ENCODE data around the gene KCNJ16. TPM values are rescaled to one million over a fixed set of nuclear protein-coding genes. Genes with fewer than 3 reads are reported as not detected.

The KCNJ16 gene
- total RNA-seq, 1 donor from 2014 or later = not detected

GRCh38 chr17:70109497-70109896 lies 34.5 kb downstream of the KCNJ16 start:
- no peak for TF ChIP-seq POLR2AphosphoS5 (IDR thresholded peaks at IDR 0.05; ENCODE audit: insufficient read depth in 1 of 2, low read depth in 1 of 2)
- TF ChIP-seq, protein P1, sequence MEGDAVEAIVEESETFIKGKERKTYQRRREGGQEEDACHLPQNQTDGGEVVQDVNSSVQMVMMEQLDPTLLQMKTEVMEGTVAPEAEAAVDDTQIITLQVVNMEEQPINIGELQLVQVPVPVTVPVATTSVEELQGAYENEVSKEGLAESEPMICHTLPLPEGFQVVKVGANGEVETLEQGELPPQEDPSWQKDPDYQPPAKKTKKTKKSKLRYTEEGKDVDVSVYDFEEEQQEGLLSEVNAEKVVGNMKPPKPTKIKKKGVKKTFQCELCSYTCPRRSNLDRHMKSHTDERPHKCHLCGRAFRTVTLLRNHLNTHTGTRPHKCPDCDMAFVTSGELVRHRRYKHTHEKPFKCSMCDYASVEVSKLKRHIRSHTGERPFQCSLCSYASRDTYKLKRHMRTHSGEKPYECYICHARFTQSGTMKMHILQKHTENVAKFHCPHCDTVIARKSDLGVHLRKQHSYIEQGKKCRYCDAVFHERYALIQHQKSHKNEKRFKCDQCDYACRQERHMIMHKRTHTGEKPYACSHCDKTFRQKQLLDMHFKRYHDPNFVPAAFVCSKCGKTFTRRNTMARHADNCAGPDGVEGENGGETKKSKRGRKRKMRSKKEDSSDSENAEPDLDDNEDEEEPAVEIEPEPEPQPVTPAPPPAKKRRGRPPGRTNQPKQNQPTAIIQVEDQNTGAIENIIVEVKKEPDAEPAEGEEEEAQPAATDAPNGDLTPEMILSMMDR (IDR thresholded peaks at IDR 0.05) = no peak
- no peak for TF ChIP-seq POLR2A (IDR thresholded peaks at IDR 0.05)
- DNase-seq (ENCODE audit: extremely low spot score in 2 of 2) = no peak
- H3K27me3 ChIP-seq = no peaks in the 10 kb centered on the region
- peaks cover 8% of the 10 kb centered on the region for H3K4me1 ChIP-seq
- intact Hi-C loops (cut with DNase I) = no loop called here
- no peaks in the 10 kb centered on the region for H3K9me3 ChIP-seq
- H3K4me3 ChIP-seq = no peak overlapping the region
- no peaks in the 10 kb centered on the region for H3K36me3 ChIP-seq
- H3K27ac ChIP-seq = no peak overlapping the region

DNA sequence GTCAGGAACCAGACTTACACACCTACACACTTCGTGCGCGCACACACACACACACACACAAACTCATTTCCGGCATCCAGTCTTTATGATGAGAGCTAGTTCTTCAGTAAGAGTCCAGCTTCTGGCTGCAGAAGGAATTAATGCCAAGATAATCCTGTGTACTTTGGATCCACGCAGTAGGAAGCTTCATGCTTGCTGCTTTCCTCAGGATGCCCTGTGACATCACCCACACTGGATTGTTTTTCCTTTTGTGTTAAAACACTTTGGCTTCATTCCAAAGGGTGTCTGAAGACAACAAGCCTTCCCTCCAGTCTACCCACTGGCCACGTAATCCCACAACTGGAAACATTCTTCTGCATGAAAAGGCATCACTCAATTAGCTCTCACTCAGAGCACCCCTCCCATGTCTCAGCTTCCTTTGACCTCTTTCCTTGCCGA lies 35.4 kb downstream of the KCNJ16 start:
- DNase-seq (ENCODE audit: extremely low spot score in 2 of 2) = no peak
- Histone ChIP-seq H3K4me3 (no peak overlapping the region), H3K9me3 (no peaks in the 10 kb centered on the region), H3K27ac (no peak overlapping the region), H3K4me1 (peaks cover 8% of the 10 kb centered on the region), H3K36me3 (no peaks in the 10 kb centered on the region), H3K27me3 (no peaks in the 10 kb centered on the region)
- intact Hi-C loops (cut with DNase I) = no loop called here
- TF ChIP-seq POLR2AphosphoS5 (IDR thresholded peaks at IDR 0.05; ENCODE audit: insufficient read depth in 1 of 2, low read depth in 1 of 2) (no peak), POLR2A (IDR thresholded peaks at IDR 0.05) (no peak)
- TF ChIP-seq, protein P1 (IDR thresholded peaks at IDR 0.05) = no peak

DNA sequence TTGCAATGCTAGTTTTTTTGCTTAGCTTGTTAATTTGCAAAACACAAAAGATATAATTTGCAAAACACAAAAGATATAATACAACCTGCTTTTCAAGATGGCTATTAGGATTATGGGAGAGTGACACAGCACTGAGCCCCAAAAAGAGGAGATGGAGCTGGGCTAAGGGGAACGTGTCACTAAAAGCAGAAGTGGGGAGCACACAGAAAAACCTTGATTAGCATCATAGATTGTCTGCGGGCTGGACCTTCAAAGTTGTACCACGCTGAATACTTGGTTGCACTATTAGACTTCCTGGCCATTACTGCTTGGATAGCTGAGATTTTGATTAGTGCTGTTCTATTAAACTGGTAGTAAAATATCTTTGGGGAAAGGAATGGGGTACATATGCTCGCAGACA lies 36.2 kb downstream of the KCNJ16 start:
- Histone ChIP-seq H3K4me3 (no peak overlapping the region), H3K27ac (no peak overlapping the region), H3K4me1 (peaks cover 8% of the 10 kb centered on the region), H3K27me3 (no peaks in the 10 kb centered on the region), H3K36me3 (no peaks in the 10 kb centered on the region), H3K9me3 (no peaks in the 10 kb centered on the region)
- intact Hi-C loops (cut with DNase I) = no loop called here
- TF ChIP-seq POLR2A (IDR thresholded peaks at IDR 0.05) (no peak), POLR2AphosphoS5 (IDR thresholded peaks at IDR 0.05; ENCODE audit: insufficient read depth in 1 of 2, low read depth in 1 of 2) (no peak)
- TF ChIP-seq, protein P1 (IDR thresholded peaks at IDR 0.05) = no peak
- DNase-seq (ENCODE audit: extremely low spot score in 2 of 2) = no peak

- Histone ChIP-seq H3K27me3 (no peaks in the 10 kb centered on the region), H3K4me3 (no peak overlapping the region), H3K4me1 (no peaks in the 10 kb centered on the region), H3K36me3 (no peaks in the 10 kb centered on the region), H3K9me3 (no peaks in the 10 kb centered on the region), H3K27ac (no peak overlapping the region)
- TF ChIP-seq, protein P1 (IDR thresholded peaks at IDR 0.05) = no peak
- no peak for TF ChIP-seq POLR2A (IDR thresholded peaks at IDR 0.05)
- intact Hi-C loops (cut with DNase I) = no loop called here
- no peak for DNase-seq (ENCODE audit: extremely low spot score in 2 of 2)
These were observed 39.4 kb downstream of the KCNJ16 start for GRCh38 chr17:70114405-70114804.

DNA sequence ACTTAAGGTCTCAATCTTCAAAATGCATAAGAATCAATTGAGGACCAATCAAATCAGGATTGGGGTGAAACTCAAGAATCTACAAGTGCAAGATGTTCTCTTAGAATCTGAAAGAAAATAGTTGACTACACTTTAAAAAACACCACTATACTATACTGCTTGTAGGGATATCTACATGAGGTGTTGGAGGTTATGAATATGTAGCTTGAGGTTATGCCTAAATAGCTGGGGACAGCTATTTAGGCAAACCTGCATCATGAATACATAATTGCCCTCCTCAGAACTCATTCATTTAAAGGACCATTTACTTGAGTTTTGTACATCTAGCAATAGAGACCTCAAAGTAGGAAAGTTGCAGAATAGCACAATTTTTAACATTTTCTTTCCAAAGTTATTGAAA lies 40.1 kb downstream of the KCNJ16 start:
- no peaks in the 10 kb centered on the region for H3K27me3 ChIP-seq
- H3K4me1 ChIP-seq = no peaks in the 10 kb centered on the region
- TF ChIP-seq POLR2A (IDR thresholded peaks at IDR 0.05) (no peak), POLR2AphosphoS5 (IDR thresholded peaks at IDR 0.05; ENCODE audit: insufficient read depth in 1 of 2, low read depth in 1 of 2) (no peak)
- TF ChIP-seq, protein P1 (IDR thresholded peaks at IDR 0.05) = no peak
- intact Hi-C loops (cut with DNase I) = no loop called here
- no peak for DNase-seq (ENCODE audit: extremely low spot score in 2 of 2)
- H3K27ac ChIP-seq = no peak overlapping the region
- H3K9me3 ChIP-seq = no peaks in the 10 kb centered on the region
- H3K4me3 ChIP-seq = no peak overlapping the region
- no peaks in the 10 kb centered on the region for H3K36me3 ChIP-seq

Measured in vagina (tissue), 2 donors.